ENCODE data around the gene GABBR2.
"Not testable (repeated sequence)": the region's sequence is repeated elsewhere in the genome, so short reads cannot be mapped to it uniquely, and the experiment has no call there.

GABBR2 gene

DNA sequence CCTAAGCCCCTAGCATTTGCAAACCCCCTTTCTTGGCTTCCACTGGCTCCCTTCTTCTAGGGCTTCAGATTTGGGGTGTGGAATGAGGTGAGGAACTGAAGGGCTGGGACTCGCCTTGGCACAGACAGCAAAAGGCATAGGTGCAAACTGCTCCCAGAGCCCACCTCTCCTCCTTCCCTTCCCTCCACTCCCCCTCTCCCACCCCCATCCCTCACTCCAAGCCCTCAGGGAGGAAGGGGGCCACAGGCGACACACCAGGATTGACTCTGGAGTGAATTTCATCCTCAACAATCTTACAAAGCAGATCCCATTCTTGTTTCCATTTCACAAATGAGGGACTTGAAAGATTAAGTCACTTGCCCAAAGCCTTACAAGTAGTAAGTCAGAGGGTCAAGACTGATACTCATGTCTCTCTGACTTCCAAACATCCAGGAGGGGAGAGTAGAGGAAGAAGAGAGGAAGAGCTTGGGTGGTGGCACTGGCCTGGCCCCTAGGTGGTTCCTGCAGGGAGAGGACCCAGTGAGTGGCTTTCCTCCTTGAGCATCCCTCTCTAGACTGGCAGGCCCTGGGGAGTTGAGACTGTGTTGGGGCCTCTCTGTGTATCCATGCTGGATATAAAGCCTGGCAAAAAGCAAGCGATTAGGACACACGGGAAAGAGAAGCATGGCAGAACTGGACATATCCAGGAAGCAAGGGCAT is 193.1 kb downstream of the GABBR2 start:
- DNase-seq (ENCODE audit: low spot score) = no peak

DNA sequence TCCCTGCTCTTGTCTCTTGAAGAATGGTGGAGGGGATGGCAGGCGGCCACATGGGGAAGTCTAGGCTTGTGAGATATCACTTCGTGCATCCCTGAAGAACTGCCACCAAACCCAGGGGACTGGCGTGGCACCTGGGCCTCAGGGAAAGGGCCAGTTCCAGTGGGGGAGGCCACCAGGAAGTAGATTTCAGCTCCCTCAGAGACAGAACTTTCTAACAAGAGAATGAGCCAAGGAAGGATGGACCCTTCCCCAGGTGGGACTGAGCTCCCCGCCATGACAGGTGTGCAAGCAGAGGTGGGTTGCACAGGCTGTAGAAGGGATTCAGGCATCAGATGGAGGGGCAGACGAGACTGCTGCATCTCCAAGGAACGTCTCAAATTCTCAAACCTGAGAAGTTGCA is 193.9 kb downstream of the GABBR2 start:
- no peak for DNase-seq (ENCODE audit: low spot score)

DNA sequence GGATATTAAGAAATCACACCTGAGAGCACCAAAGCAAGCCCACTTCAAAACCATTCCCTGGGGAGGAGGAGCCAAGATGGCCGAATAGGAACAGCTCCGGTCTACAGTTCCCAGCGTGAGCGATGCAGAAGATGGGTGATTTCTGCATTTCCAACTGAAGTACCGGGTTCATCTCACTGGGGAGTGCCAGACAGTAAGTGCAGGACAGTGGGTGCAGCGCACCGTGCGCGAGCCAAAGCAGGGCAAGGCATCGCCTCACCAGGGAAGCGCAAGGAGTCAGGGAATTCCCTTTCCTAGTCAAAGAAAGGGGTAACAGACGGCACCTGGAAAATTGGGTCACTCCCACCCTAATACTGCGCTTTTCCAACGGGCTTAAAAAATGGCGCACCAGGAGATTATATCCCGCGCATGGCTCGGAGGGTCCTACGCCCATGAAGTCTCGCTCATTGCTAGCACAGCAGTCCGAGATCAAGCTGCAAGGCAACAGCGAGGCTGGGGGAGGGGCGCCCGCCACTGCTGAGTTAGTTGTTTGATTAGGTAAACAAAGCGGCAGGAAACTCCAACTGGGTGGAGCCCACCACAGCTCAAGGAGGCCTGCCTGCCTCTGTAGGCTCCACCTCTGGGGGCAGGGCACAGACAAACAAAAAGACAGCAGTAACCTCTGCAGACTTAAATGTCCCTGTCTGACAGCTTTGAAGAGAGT is 200.4 kb downstream of the GABBR2 start:
- DNase-seq (ENCODE audit: low spot score) = not testable (repeated sequence)

DNA sequence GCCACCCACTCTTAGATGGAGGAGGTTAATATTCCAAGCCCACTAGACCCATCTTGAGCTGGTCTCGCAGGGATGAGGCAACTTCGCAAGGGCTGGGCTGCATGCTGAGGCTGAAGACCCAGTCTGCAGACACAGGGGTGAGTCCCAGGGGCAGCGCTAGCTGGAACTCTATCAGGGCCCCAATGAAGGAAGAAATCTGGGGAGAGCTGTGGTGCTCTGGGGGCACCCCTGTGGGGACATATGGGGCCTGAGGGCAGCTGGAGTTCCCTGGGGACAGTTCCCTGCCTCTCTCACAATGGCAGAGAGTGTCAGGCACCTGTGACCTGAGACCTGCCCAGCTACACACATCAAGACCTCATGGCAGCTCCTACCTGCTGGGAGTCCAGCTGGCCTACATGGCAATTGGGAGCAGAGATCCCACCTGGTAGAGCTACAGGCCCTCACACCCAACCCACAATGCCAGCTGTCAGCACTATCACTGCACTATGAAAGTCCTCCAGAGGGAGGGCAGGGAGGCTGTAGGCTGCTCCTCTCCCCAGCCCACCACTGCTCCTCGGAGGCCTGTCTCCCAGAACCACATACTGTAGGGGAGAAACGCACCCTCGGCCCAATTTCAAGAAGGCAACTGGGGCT is 202.2 kb downstream of the GABBR2 start:
- no peak for DNase-seq (ENCODE audit: low spot score)

DNA sequence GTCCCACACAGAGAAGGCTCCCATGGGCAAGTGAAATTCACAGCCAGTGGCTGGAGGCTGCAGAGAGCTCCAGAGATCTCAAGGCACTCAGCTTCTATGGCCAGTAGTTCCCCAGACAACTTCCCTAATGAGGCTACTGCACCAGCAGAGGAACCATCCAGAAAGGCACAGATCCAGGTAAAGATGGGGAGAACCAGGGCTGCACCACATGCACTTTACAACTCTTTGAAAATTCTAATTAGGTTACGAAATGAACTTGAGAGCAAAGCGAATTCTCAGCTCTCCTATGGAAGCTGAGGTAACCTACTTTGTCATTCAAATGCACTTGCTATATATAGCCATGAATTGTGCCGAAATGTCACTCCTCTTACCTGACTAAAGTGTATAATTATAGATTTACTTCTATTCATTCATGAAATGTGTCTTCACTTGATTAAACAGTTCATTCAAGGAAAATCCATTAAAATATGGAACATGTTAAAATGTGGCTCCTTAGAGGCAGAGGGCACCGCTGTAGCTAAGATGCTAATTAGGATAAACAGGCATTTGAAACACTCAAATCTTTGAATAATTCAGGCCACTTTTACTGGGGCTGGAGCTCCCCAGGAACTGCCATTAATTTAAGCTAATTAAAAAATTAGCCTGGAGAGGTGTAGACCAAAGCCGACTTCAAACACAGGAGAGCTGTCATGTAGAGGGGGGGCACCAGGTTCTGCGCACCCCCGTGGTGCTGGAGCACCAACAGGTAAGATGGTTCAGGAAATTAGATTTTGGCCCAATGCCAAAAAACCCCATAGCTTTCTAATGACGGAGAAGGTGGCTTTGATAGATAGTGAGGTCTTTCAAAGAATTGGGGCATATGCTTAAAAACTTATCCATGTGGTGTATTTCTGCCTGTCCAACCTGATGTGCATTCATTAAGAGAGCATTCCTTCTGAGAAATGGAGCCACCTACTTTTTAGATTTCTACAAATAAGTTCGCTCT is 204.1 kb downstream of the GABBR2 start:
- no peak for DNase-seq (ENCODE audit: low spot score)

DNA sequence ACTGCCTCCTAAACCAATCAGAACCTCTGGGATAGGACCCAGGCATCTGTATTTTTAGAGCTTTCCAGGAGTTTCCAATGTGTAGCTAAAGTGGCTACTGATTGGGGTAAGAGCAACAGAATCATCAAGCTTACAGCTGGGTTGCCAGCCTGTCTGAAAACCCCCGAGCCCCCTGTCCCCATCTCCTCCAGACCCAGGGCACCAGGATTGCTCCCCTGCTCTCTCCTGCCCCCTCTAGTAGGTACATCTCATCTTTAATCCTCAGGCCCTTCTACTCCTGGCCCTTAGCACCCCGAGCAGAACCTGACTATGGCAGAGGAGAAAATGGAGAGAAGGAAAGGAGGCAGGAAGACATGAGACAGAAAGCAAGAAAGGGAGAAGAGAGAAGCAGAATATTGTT is 204.9 kb downstream of the GABBR2 start:
- DNase-seq (ENCODE audit: low spot score) = no peak

DNA sequence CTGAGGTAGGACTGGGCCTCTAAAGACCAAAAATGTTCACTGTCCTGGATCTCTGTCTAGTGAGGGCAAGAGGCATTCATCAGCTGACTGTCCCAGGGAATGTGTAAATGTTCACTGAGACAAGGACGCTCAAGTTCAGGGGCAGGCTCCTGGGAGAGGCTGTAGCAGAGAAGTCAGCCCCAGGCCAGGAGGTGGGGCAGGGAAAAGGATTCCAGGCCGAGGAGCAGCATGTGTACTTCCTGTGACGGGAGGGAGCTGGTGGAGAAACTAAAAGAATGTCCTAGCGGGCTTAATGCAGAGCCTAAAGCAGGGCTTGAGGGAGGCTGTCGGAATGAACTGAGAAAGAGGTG is 205.8 kb downstream of the GABBR2 start:
- DNase-seq (ENCODE audit: low spot score) = peak; percentile 41

DNA sequence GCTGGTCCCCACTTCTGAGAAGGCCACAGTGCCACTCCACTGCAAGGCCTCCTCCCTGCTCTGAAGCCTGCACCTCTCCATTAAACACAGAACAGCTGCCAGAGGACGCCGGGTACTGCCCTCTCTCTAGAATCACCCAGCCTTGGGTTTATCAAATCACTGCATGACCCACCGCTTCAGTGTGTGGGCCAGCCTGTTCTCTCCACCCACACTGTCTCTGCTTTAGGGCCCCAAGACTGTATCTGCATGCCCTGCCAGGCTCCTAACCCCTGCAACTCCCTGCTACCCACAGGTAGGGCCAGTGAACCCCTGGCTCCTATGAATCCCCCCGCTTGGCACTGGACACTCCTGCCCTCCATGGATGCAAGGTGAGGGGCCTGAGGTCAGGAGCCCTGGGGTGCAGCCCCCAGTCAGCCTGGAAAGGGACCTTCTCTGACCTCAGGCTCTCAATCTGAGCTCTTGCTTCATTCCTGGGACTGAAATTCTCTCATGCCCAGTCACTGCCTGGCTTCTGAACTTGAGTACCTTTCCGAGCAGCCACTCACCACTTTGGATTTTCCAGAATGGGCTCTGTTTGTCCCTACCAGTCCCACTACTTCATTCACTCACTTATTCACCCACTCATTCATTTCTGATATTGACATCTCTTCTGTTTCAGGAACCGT is 206.3 kb downstream of the GABBR2 start:
- DNase-seq (ENCODE audit: low spot score) = no peak

DNA sequence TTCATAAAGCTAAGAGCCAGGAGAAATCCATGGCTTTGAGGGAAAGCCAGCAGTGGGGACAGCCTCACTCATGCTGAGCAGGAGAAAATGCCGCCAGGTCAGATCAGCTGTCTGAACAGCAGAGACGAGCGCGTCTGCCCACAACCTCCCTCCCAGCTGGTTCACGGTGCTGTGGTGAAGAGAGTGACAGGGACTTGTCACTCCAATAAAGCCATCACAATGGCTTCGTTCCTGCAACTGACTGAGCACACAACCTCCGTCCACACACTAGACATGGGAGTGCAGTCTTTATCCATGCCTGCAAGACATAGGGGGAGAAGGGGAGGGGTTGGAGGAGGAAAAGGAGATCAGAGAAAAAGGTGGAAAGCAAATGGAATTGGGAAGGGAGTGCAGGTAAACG is 206.9 kb downstream of the GABBR2 start:
- peak; percentile 40 for DNase-seq (ENCODE audit: low spot score)

DNA sequence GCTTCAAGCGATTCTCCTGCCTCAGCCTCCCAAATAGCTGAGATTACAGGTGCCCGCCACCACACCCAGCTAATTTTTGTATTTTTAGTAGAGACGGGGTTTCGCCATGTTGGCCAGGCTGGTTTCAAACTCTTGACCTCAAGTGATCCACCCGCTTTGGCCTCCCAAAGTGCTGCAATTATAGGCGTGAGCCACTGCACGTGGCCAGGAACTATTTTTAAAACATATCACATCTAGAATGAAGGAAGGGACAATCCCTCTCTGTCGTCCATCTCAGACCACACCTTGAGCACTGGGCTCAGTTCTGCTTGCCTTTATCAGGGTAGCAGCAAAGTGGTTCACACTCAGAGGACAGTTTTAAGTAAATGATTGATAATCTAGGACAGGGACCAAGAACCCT is 207.5 kb downstream of the GABBR2 start:
- not testable (repeated sequence) for DNase-seq (ENCODE audit: low spot score)

DNA sequence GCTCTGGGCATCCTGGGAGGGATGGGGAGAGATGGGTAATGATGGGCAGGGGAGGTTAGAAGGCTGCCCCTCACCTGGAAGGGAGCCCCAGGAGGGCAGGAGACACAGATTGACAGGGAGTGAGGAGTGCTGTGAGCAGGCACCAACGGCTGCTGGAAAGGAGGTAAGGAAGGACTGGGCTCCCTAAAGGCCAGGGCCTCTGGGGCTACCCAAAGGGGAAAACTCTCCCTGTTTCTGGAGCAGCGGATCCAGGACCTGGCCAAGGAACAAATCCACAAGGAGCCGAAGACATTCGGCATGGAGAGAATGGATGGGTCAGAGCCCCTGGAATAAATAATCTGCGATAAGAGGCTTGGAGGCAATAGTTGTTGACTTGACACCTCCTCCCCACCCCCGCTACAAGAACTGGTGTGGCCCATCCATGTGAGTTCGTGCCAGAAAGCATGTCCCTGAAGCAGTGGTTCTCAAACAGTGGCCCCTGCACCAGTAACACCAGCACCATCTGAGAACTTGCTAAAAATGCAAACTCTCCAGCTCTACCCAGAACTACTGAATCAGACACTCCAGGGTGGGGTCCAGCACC is 208.3 kb downstream of the GABBR2 start:
- no peak for DNase-seq (ENCODE audit: low spot score)

DNA sequence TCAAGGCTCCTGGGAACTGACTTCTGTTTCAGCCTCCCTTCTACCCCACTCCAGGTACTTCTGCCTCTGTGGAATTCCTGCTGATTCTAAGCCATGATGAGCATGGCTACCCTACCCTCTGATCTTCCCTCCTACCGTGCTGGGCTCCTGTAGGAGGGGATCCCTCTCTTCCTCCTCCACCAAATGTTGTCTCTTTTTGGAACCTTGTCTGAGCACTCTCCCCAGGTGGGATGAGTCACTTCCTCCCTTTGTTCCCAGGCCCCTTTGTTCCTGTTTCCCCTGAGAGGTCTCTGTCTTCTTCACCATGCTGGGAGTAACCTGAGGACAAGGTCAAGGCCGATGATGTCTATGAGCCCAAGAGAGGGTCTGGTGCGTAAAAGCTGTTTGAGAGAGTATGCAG is 213.2 kb downstream of the GABBR2 start:
- no peak for DNase-seq (ENCODE audit: low spot score)

DNA sequence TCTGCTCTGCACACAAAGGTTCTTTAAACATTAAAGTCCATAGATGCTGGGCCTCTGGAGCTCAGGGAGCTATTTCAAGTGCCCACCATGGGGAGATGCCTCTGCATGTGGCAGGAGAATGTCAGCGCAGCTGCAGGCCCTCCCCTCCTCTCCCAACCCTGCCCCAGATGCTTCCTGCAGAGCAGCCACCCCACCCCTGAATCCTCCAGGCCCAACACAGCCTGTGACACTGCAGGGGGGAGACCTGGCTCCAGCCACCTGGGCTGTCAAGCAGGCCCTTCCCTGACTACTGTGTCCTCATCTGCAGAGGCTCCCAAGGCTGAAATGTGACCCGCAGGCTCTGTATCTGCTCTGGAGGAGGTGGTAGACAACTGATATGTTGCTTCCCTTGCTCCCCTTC is 213.9 kb downstream of the GABBR2 start:
- DNase-seq (ENCODE audit: low spot score) = no peak

DNA sequence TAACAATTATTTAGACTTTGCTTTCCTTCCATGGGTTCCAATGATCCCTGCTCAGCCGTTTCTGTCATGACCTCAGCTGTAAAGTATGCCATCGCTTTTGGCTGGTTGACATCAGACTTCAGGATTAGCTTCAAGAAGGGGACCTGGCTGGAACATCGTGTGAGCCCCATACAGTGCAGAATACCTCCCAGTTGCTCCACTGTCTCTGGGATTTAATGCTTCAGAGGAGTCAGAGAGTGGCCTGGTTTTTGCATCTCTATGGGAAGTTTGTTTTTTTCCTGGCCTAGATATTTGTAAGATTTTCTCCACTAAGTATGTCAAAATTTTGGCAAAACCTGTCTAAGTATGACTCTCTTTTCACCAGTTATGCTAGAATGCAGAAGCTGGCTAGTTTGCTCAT is 216.9 kb downstream of the GABBR2 start:
- peak; percentile 28 for DNase-seq (ENCODE audit: low spot score)

DNA sequence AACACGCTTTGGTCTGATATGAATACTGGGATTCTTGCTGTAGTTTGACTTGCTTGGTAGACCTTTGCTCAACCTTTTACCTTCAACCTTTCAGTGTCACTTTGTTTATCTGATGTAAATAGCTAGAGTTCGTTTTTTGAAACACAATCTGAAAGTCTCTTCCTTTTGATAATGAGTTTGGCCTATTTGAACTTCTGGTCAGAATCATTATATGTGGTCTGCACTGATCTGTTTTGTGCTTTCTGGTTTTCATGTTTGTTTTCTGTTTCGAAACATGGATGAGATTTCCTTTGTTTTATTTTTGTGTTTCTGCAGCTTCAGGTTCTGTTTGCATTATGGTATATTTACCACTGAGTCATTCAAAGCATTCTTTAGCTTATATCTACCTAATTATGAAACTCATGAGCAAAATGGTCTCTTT is 217.5 kb downstream of the GABBR2 start:
- no peak for DNase-seq (ENCODE audit: low spot score)

DNA sequence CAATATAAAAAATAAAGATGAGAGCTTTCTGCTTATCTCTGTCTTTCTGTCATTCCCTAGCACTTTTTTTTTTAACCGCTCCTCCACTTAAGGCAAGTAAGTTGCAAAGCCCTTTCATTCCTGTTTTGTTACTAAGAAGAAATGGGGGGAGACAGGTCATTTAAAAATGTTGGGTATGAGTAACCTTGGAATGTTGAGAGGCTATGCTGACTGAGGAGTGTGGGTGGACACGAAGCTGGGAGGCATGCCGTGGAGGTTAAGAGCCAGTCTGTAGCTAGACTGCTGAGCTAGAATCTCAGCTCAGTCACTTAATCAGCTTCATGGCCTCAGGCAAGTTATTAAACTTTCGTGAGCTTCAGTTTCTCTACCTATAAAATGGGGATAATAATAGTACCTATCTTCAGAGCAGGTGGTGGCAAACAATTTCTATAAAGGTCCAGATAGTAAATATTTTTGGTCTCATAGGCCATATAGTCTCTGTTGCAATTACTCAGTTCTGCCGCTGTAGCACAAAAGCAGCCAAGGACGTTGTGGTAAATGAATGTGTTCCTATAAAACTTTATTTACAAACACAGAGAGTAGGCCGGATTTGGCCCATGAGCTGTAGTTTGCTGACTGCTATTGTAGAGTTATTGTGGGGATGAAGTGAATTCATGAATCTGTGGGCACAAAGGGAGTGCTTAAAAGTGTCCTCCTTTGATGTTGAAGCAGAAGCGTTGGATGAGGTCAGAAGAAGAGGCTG is 220.0 kb downstream of the GABBR2 start:
- DNase-seq (ENCODE audit: low spot score) = no peak

DNA sequence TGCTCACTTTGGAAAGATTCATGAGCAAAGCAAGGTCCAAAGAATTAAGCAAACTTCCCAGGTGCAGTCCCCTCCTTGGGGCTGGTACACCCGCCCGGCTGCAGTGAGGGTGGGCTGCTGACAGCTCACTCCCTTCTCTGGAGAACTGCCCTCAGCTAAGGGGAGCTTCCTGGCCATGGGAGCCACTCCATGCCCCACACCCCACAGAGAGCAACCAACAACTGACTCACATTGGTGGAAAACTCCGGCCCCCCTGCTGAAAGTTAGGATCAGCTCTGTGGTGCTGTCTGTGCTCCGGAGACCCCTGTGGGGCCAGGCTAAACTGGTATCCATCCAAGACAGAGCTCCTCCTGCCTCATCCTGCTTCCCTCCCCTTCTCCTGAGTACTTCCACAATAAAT is 223.0 kb downstream of the GABBR2 start:
- no peak for DNase-seq (ENCODE audit: low spot score)

DNA sequence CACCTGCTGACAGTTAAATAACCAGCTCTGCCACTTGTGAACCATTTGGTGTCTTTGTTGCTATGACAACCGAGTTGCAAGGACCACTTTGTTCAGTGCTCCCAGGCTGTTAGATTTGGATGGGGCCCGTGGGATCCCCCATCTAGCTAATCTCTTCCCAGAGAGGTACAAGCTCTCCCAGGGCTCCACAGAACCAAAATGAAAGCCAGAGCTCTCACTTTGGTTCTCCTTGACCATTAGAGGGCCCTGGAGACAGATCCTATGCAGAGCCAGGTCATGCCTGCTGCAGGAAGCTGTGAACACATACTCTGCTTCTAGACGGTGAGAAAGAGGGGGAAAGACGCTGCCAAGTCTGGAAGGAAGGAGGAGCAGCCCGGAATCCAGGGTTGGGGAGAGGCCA is 224.6 kb downstream of the GABBR2 start:
- peak; percentile 31 for DNase-seq (ENCODE audit: low spot score)

DNA sequence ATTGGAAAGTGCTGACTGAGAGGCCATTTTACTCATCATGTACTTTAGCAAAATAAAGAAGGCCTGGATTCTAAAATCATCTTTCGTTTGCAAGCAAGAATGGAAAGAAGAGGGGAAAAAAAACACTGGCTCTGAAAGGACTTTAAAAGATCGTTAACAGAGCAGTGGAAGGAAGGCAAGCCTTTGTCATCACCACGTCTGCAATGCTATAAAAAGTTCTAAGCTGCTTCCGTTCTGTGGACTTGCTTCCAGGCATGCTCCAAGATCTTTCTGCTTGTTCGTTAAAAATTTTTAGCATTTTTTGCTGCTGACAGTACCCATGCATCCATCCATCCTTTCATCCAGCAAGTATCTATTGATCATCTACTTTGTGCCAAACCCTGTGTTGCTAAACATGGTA is 226.5 kb downstream of the GABBR2 start:
- DNase-seq (ENCODE audit: low spot score) = no peak

DNA sequence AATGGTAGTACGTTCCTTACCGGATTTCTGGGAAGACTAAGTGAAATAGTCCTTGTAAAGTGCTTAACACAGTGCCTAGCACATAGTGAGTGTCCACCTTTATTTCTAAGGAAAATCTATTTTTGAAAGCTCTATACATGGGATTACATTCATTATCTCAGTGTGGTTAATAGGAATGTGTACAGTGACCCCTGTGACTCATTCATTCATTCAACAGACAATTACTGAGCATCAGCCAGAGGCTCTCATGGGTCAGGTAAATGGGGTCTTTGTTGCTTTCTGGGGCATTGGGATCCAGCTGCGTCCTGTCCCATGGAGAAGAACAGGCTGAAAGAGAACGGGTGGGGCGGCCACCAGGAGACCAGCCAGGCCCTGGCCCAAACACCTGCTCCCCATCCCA is 227.1 kb downstream of the GABBR2 start:
- DNase-seq (ENCODE audit: low spot score) = no peak

All from cerebellar cortex (tissue), 1 donor.